HG03354 (cell line): ENCODE results near the gene GAB2.

Source experiments
- ATAC-seq: cut with Tn5 transposase; IDR thresholded peaks from one replicate; pipeline ENCODE4 v1.9.1; 2021; ENCODE audit warnings: mild to moderate bottlenecking; ENCODE audit not compliant: unreplicated experiment, poor library complexity, severe bottlenecking

GAB2 gene

GRCh38 chr11:78403781-78404180 is 13.8 kb downstream of the GAB2 start:
- no peak for ATAC-seq

- ATAC-seq = no peak
Measured at GRCh38 chr11:78402847-78403246, 14.8 kb downstream of the GAB2 start.

DNA sequence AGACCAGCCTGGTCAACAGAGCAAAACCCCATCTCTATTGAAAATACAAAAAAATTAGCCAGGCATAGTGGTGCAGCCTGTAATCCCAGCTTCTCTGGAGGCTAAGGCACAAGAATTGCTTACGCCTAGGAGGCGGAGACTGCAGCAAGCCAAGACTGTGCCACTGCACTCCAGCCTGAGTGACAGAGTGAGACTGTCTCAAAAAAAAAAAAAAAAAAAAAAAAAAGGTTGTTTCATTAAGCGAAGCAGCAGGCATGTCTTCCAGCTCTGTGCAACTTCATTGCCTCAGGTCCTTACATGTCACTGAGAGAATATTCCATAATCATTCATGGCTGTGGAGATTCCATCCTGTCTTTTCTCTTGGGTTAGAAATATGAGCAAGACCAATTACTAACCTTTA is 16.9 kb downstream of the GAB2 start:
- ATAC-seq = no peak

GRCh38 chr11:78400116-78400515 is 17.5 kb downstream of the GAB2 start:
- ATAC-seq = no peak

GRCh38 chr11:78399136-78399535 is 18.5 kb downstream of the GAB2 start:
- ATAC-seq = no peak

- ATAC-seq = no peak
Measured at GRCh38 chr11:78398715-78399114, 18.9 kb downstream of the GAB2 start.

GRCh38 chr11:78397398-78397797 is 20.2 kb downstream of the GAB2 start:
- peak; percentile 90 for ATAC-seq

- no peak for ATAC-seq
Measured at GRCh38 chr11:78395597-78395996, 22.0 kb downstream of the GAB2 start.

GRCh38 chr11:78392854-78393253 is 24.8 kb downstream of the GAB2 start:
- ATAC-seq = no peak

DNA sequence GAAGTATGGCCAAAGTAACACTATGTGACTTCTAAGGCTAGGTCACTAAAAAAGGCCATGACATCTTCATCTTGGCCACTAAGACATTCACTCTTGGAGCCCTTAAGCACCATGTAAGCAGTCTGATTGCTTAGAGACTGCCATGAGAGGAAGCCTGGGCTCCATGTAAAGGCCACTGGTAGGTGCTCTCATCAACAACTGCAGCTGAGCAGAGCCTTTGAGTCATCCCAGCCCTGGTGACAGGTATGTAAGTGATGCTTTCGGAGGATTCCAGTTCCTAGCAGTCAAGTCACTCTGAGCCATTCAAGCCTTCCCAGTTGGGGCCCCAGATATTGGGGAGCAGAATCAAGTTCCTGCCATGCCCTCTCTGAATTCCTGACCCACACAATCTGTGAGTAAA is 26.2 kb downstream of the GAB2 start:
- ATAC-seq = no peak

GRCh38 chr11:78390809-78391208 is 26.8 kb downstream of the GAB2 start:
- no peak for ATAC-seq

DNA sequence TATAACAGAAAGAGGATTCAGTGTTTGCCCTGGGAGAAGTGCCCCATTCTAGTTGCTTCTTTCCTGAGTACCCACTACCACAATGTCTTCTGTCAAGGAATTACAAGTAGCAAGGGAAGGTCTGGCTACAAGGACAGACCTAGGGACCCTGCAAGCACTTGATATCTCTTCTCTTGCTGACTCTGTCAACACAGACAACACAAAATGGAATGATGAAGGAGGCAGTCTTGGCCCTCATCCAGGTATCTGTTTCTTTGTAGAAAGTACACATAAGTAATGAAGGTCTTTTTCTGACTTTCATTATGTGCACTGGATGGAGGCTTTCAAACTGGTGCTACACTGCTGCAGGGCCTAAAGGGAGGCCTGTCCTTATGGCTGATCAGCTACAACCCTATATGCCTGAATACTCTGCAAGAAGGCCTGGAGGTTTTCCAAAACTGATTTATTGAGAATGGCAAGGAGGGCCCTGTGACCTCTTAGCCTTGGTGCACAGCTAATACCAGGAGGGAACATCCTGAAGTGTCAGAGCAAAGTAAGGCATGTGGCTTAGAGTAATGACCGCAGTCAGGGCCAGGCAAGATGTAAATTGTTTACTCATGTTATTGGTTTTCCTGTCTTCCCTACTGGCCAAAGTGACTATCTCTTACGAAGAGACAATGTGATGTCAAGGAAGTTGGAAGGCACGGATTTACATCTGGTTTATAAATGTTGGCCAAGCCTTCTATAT is 31.2 kb downstream of the GAB2 start:
- ATAC-seq = no peak

- no peak for ATAC-seq
Measured at GRCh38 chr11:78385205-78385604, 32.4 kb downstream of the GAB2 start.

GRCh38 chr11:78384231-78384630 is 33.4 kb downstream of the GAB2 start:
- ATAC-seq = no peak

DNA sequence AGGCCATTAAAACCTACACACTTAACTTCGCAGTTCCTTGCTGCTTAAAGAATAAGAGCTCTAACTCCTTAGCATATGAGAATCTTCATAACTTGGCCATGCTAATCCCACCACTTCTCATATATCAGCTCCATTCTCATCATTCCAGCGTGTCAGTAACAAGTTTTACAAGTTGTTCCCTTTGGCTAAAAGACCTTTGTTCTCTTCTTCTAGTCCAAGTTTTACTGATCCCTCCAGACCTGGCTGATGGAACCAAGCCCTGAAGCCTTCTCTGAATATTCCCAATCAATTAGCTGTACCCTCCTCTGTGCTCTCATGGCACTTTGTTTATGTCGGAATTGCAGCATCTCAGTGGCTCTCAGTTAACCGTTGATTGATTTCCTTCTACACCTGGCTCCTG is 35.8 kb downstream of the GAB2 start:
- no peak for ATAC-seq

- no peak for ATAC-seq
Measured at GRCh38 chr11:78380615-78381051, 37.0 kb downstream of the GAB2 start.

GRCh38 chr11:78379039-78379670 is 38.5 kb downstream of the GAB2 start:
- no peak for ATAC-seq

- no peak for ATAC-seq
Measured at GRCh38 chr11:78377625-78378418, 39.8 kb downstream of the GAB2 start.

DNA sequence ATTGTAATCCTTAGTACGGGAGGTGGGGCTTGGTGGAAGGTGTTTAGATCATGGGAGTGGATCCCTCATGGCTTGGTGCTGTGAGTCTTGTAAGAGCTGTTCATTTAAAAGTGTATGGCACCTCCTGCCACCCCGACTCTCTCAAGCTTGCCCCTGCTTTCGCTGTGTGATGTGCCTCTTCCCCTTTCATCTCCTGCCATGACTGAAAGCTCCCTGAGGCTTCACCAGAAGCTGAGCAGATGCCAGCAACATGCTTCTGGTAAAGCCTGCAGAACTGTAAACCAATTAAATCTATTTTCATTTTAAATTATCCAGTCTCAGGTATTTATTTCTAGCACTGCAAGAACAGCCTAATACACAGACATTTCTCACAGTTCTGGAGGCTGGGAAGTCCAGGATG is 40.8 kb downstream of the GAB2 start:
- no peak for ATAC-seq

DNA sequence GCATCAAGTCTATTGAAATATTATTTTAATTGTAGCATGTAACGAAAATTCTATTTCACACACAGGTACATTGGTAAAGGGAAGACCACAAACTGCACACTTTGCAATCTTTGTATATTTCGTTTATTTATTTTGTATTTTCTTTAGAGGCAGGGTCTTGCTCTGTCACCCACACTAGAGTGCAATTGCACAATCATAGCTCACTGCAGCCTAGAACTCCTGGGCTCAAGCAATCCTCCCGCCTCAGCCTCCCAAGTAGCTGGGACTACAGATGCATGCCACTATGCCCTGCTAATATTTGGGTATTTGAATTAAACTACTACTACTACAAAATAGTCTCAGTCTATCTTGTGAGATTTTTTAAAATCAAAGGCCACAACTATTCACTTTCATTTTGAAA is 42.7 kb downstream of the GAB2 start:
- no peak for ATAC-seq

GRCh38 chr11:78373689-78374088 is 43.9 kb downstream of the GAB2 start:
- ATAC-seq = no peak
